ENCODE results near the gene MICAL3. TPM values are rescaled to one million over a fixed set of nuclear protein-coding genes. Genes with fewer than 3 reads are reported as not detected.

The MICAL3 gene
- total RNA-seq, 1 experiment from 2014 or later, result 47.1 TPM

DNA sequence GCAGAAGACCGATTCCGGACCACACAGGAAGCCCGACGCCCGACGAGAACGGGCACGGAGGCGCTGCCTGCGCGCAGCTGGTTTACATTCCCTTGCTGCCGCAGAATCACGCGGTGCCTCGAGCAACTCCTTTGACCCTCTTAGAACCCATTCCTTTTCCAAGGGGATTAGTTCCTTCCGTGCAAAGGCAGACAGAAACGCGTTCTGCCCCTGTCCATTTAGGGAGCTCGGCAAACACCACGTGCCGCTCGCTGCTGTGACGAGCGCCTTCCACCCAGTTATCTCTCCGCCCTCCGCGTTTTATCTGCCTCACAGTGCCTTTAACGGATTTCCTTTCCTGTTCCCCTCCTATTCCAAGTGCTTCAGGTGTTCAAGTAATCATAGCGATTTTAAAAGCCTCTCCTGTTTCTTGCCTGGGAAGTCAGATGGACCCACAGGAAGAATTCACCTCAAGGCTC is 24.1 kb upstream of the MICAL3 start:
- Histone ChIP-seq H3K27me3 (ENCODE audit: control insufficient read depth, insufficient read depth, low read length) (no peaks in the 10 kb centered on the region), H3K9me3 (ENCODE audit: control insufficient read depth, insufficient read depth, low read depth, low read length) (no peaks in the 10 kb centered on the region), H3K4me3 (ENCODE audit: low read depth in 2 of 2, low read length in 2 of 2) (no peak overlapping the region), H3K36me3 (ENCODE audit: control insufficient read depth, insufficient read depth, low read length) (no peaks in the 10 kb centered on the region), H3K27ac (ENCODE audit: low read length) (no peak overlapping the region), H3K4me1 (ENCODE audit: control insufficient read depth, insufficient read depth, low read length) (no peaks in the 10 kb centered on the region)
- TF ChIP-seq SIN3A (IDR thresholded peaks at IDR 0.05; ENCODE audit: borderline replicate concordance, insufficient read depth, low read depth, low read length) (no peak), POLR2AphosphoS5 (IDR thresholded peaks at IDR 0.05; ENCODE audit: low read depth, low read length) (no peak), TCF7L2 (IDR thresholded peaks at IDR 0.05; ENCODE audit: low read depth, low read length) (no peak)
- TF ChIP-seq, protein P1, sequence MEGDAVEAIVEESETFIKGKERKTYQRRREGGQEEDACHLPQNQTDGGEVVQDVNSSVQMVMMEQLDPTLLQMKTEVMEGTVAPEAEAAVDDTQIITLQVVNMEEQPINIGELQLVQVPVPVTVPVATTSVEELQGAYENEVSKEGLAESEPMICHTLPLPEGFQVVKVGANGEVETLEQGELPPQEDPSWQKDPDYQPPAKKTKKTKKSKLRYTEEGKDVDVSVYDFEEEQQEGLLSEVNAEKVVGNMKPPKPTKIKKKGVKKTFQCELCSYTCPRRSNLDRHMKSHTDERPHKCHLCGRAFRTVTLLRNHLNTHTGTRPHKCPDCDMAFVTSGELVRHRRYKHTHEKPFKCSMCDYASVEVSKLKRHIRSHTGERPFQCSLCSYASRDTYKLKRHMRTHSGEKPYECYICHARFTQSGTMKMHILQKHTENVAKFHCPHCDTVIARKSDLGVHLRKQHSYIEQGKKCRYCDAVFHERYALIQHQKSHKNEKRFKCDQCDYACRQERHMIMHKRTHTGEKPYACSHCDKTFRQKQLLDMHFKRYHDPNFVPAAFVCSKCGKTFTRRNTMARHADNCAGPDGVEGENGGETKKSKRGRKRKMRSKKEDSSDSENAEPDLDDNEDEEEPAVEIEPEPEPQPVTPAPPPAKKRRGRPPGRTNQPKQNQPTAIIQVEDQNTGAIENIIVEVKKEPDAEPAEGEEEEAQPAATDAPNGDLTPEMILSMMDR (IDR thresholded peaks at IDR 0.05), result no peak
- TF ChIP-seq, protein P2, sequence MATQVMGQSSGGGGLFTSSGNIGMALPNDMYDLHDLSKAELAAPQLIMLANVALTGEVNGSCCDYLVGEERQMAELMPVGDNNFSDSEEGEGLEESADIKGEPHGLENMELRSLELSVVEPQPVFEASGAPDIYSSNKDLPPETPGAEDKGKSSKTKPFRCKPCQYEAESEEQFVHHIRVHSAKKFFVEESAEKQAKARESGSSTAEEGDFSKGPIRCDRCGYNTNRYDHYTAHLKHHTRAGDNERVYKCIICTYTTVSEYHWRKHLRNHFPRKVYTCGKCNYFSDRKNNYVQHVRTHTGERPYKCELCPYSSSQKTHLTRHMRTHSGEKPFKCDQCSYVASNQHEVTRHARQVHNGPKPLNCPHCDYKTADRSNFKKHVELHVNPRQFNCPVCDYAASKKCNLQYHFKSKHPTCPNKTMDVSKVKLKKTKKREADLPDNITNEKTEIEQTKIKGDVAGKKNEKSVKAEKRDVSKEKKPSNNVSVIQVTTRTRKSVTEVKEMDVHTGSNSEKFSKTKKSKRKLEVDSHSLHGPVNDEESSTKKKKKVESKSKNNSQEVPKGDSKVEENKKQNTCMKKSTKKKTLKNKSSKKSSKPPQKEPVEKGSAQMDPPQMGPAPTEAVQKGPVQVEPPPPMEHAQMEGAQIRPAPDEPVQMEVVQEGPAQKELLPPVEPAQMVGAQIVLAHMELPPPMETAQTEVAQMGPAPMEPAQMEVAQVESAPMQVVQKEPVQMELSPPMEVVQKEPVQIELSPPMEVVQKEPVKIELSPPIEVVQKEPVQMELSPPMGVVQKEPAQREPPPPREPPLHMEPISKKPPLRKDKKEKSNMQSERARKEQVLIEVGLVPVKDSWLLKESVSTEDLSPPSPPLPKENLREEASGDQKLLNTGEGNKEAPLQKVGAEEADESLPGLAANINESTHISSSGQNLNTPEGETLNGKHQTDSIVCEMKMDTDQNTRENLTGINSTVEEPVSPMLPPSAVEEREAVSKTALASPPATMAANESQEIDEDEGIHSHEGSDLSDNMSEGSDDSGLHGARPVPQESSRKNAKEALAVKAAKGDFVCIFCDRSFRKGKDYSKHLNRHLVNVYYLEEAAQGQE (IDR thresholded peaks at IDR 0.05; ENCODE audit: insufficient read depth in 1 of 2, low read depth in 2 of 2, low read length in 1 of 2), result no peak
- ChIA-PET CTCF (no interaction called here), POLR2A (no interaction called here)
- no peak for ATAC-seq
- no peak for DNase-seq (ENCODE audit: low read depth, low spot score)
- in situ Hi-C loops (cut with HindIII; ENCODE audit: low pct_unique_long_range_greater_than_20kb, low sequenced_read_pairs) (no loop called here), intact Hi-C loops (cut with micrococcal nuclease; ENCODE audit: unreplicated experiment) (no loop called here)
- BruUV-seq (replicated peaks), result no TSS peak

DNA sequence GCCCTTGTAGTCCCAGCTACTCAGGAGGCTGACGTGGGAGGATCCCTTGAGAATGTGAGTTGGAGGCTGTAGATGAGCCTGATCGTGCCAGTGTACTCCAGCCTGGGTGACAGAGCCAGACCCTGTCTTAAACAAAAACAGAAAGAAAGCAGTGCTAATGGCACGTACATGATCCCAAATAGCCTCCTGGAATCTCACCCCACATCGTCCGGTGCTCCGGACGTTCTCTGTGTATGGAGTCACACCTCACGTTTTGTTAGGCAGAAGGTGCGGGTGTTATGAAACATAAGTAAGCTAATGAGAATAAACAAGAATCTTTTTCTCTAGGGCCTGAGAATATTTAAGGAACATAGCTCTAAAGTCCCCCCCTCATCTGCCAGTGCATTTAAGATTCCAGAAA is 23.7 kb upstream of the MICAL3 start:
- CTCF ChIA-PET, result no interaction called here
- BruUV-seq (replicated peaks), result no TSS peak

More for the DNA sequence above, 23.7 kb upstream of the MICAL3 start:
- no peaks in the 10 kb centered on the region for H3K4me1 ChIP-seq (ENCODE audit: control insufficient read depth, insufficient read depth, low read length)
- H3K27ac ChIP-seq (ENCODE audit: low read length), result no peak overlapping the region
- in situ Hi-C loops (cut with HindIII; ENCODE audit: low pct_unique_long_range_greater_than_20kb, low sequenced_read_pairs), result no loop called here
- DNase-seq (ENCODE audit: low read depth, low spot score), result no peak
- intact Hi-C loops (cut with micrococcal nuclease; ENCODE audit: unreplicated experiment), result no loop called here
- TF ChIP-seq, protein P2 (IDR thresholded peaks at IDR 0.05; ENCODE audit: insufficient read depth in 1 of 2, low read depth in 2 of 2, low read length in 1 of 2), result no peak
- no peak for TF ChIP-seq TCF7L2 (IDR thresholded peaks at IDR 0.05; ENCODE audit: low read depth, low read length)
- TF ChIP-seq SIN3A (IDR thresholded peaks at IDR 0.05; ENCODE audit: borderline replicate concordance, insufficient read depth, low read depth, low read length), result no peak
- TF ChIP-seq, protein P1 (IDR thresholded peaks at IDR 0.05), result no peak
- no peak for TF ChIP-seq POLR2AphosphoS5 (IDR thresholded peaks at IDR 0.05; ENCODE audit: low read depth, low read length)
- POLR2A ChIA-PET, result no interaction called here
- ATAC-seq, result no peak
- no peaks in the 10 kb centered on the region for H3K27me3 ChIP-seq (ENCODE audit: control insufficient read depth, insufficient read depth, low read length)
- H3K9me3 ChIP-seq (ENCODE audit: control insufficient read depth, insufficient read depth, low read depth, low read length), result no peaks in the 10 kb centered on the region
- no peaks in the 10 kb centered on the region for H3K36me3 ChIP-seq (ENCODE audit: control insufficient read depth, insufficient read depth, low read length)
- no peak overlapping the region for H3K4me3 ChIP-seq (ENCODE audit: low read depth in 2 of 2, low read length in 2 of 2)

All from Panc1 (cell line).